IMR-90 (cell line): ENCODE measurements around the gene DNAH3.

Source experiments
- CEBPB ChIP-seq: IDR thresholded peaks from 2 replicates; pipeline ENCODE4 v1.6.1; 2012; ENCODE audit warnings: low read depth, low read length, improper control_type of control experiment
- CHD1 ChIP-seq: IDR thresholded peaks from 2 replicates; pipeline ENCODE4 v1.6.1; 2012; ENCODE audit warnings: low read depth, low read length, improper control_type of control experiment
- FOS ChIP-seq: fragments of 150-350 bp; IDR thresholded peaks from 2 replicates; pipeline ENCODE4 v1.6.1; 2016; ENCODE audit warnings: low read depth, low read length
- MAFK ChIP-seq: IDR thresholded peaks from 2 replicates; pipeline ENCODE4 v1.6.1; 2012; ENCODE audit warnings: low read depth, low read length, improper control_type of control experiment
- MAZ ChIP-seq: IDR thresholded peaks from 2 replicates; pipeline ENCODE4 v1.6.1; 2012; ENCODE audit warnings: low read depth, mild to moderate bottlenecking, low read length, improper control_type of control experiment, moderate library complexity, borderline replicate concordance
- NFE2L2 ChIP-seq: fragments of 150-350 bp; IDR thresholded peaks from 2 replicates; pipeline ENCODE4 v1.6.1; 2016; ENCODE audit warnings: low read depth, mild to moderate bottlenecking, low read length
- POLR2A ChIP-seq: IDR thresholded peaks from 2 replicates; pipeline ENCODE4 v1.6.1; 2012; ENCODE audit warnings: mild to moderate bottlenecking, low read depth, low read length
- RAD21 ChIP-seq: IDR thresholded peaks from 2 replicates; pipeline ENCODE4 v1.6.1; 2012; ENCODE audit warnings: low read length, improper control_type of control experiment
- RCOR1 ChIP-seq: IDR thresholded peaks from 2 replicates; pipeline ENCODE4 v1.6.1; 2012; ENCODE audit warnings: mild to moderate bottlenecking, low read length, improper control_type of control experiment; ENCODE audit not compliant: insufficient replicate concordance
- RFX5 ChIP-seq: IDR thresholded peaks from 2 replicates; pipeline ENCODE4 v1.8.0; 2012; ENCODE audit warnings: low read depth, mild to moderate bottlenecking, low read length, moderate library complexity
- SMC3 ChIP-seq: fragments of 150-350 bp; IDR thresholded peaks from 2 replicates; pipeline ENCODE4 v1.6.1; 2016; ENCODE audit warnings: low read depth, mild to moderate bottlenecking, antibody characterized with exemption, low read length, moderate library complexity
- TF ChIP-seq, protein P1 (sequence below): fragments of 150-350 bp; IDR thresholded peaks from 2 replicates; pipeline ENCODE4 v1.6.1; 2017; ENCODE audit warnings: mild to moderate bottlenecking, antibody characterized with exemption, low read length, low read depth
- TF ChIP-seq, protein P2 (sequence below): conservative IDR thresholded peaks from 2 replicates; pipeline ENCODE4 v1.5.1; 2012; ENCODE audit warnings: mild to moderate bottlenecking, low read depth, low read length, improper control_type of control experiment
- TF ChIP-seq, protein P3 (sequence below): fragments of 150-350 bp; IDR thresholded peaks from 2 replicates; pipeline ENCODE4 v1.6.1; 2016; ENCODE audit warnings: low read depth, mild to moderate bottlenecking, low read length, moderate library complexity, borderline replicate concordance

DNA sequence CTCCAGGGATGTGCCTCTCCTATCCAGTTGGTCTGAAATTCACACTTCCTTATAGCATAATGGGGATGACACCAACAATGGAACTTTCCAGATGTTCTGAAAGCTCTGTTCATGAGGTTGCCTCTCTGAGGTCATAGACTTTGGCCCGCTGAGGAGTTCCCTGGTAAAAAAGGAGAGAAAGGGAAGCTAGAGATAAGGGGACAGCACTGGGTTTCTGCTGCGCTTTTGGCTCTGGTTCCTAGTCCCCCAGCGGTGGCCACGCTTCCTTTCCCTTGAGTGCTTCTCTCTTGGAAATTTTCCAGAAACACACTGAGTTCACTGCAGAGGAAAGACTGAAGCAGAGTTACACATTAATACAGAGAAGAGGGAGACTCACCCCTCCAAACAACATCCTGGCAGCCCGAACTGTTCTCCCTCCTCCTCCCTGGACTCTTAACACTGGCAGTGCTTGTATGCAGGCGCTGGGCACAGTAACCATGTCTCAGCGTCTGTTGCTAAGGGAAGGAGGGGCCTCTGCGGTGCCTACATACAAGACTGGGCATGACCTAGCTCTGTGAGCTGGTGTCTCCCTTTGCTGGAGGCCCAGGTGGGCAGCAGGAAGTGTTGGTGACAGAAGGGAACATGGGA, at the start of gene DNAH3:
- TF ChIP-seq, protein P1, sequence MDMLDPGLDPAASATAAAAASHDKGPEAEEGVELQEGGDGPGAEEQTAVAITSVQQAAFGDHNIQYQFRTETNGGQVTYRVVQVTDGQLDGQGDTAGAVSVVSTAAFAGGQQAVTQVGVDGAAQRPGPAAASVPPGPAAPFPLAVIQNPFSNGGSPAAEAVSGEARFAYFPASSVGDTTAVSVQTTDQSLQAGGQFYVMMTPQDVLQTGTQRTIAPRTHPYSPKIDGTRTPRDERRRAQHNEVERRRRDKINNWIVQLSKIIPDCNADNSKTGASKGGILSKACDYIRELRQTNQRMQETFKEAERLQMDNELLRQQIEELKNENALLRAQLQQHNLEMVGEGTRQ = no peak
- TF ChIP-seq POLR2A = no peak
- TF ChIP-seq, protein P2, sequence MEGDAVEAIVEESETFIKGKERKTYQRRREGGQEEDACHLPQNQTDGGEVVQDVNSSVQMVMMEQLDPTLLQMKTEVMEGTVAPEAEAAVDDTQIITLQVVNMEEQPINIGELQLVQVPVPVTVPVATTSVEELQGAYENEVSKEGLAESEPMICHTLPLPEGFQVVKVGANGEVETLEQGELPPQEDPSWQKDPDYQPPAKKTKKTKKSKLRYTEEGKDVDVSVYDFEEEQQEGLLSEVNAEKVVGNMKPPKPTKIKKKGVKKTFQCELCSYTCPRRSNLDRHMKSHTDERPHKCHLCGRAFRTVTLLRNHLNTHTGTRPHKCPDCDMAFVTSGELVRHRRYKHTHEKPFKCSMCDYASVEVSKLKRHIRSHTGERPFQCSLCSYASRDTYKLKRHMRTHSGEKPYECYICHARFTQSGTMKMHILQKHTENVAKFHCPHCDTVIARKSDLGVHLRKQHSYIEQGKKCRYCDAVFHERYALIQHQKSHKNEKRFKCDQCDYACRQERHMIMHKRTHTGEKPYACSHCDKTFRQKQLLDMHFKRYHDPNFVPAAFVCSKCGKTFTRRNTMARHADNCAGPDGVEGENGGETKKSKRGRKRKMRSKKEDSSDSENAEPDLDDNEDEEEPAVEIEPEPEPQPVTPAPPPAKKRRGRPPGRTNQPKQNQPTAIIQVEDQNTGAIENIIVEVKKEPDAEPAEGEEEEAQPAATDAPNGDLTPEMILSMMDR = no peak
- TF ChIP-seq, protein P3, sequence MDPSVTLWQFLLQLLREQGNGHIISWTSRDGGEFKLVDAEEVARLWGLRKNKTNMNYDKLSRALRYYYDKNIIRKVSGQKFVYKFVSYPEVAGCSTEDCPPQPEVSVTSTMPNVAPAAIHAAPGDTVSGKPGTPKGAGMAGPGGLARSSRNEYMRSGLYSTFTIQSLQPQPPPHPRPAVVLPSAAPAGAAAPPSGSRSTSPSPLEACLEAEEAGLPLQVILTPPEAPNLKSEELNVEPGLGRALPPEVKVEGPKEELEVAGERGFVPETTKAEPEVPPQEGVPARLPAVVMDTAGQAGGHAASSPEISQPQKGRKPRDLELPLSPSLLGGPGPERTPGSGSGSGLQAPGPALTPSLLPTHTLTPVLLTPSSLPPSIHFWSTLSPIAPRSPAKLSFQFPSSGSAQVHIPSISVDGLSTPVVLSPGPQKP = no peak
- TF ChIP-seq CEBPB = no peak
- no peak for TF ChIP-seq SMC3
- TF ChIP-seq RAD21 = no peak
- TF ChIP-seq FOS = no peak
- no peak for TF ChIP-seq RFX5
- TF ChIP-seq MAZ = no peak
- no peak for TF ChIP-seq RCOR1
- no peak for TF ChIP-seq CHD1
- no peak for TF ChIP-seq NFE2L2
- no peak for TF ChIP-seq MAFK
